GM23338 (cell line): ENCODE data around the gene GOLGA2. TPM values are rescaled to one million over a fixed set of nuclear protein-coding genes. Genes with fewer than 3 reads are reported as not detected.

Experiments
- ATAC-seq: fragments of 200-7000 bp; cut with Tn5 transposase; 3 replicates; pipeline ENCODE4 v1.9.1; 2020
- DNase-seq: peaks from one replicate; pipeline ENCODE4 v3.0.0-alpha.2; 2015; ENCODE audit warnings: low spot score
- H2AFZ ChIP-seq: fragments of 200-600 bp; sonication (generic); 2 replicates; pipeline ENCODE4 v1.8.0; 2016; ENCODE audit warnings: antibody characterized with exemption, mild to moderate bottlenecking, moderate library complexity
- H3F3A ChIP-seq: fragments of 200-600 bp; sonication (generic); replicated peaks from 2 replicates; pipeline ENCODE4 v1.8.0; 2017; ENCODE audit warnings: antibody characterized with exemption, mixed run types, low read depth
- H3K27ac ChIP-seq: fragments of 200-600 bp; sonication (generic); 2 replicates; pipeline ENCODE4 v1.6.1; 2016; ENCODE audit warnings: low read depth
- H3K27me3 ChIP-seq: fragments of 200-600 bp; sonication (generic); 2 replicates; pipeline ENCODE4 v1.8.0; 2016; ENCODE audit warnings: mild to moderate bottlenecking, mixed run types, moderate library complexity; ENCODE audit not compliant: insufficient read depth
- H3K36me3 ChIP-seq: fragments of 200-600 bp; sonication (generic); 2 replicates; pipeline ENCODE4 v1.8.0; 2016; ENCODE audit warnings: mild to moderate bottlenecking; ENCODE audit not compliant: insufficient read depth
- H3K4me1 ChIP-seq: fragments of 200-600 bp; sonication (generic); 2 replicates; pipeline ENCODE4 v1.8.0; 2016; ENCODE audit warnings: mild to moderate bottlenecking, moderate library complexity; ENCODE audit not compliant: insufficient read depth
- H3K4me2 ChIP-seq: fragments of 200-600 bp; sonication (generic); 2 replicates; pipeline ENCODE4 v1.7.1; 2017; ENCODE audit warnings: mixed run types
- H3K4me3 ChIP-seq: fragments of 200-600 bp; sonication (generic); 2 replicates; pipeline ENCODE4 v1.6.1; 2016; ENCODE audit warnings: mixed run types
- H3K79me2 ChIP-seq: fragments of 200-600 bp; sonication (generic); replicated peaks from 2 replicates; pipeline ENCODE4 v1.8.0; 2017; ENCODE audit warnings: mild to moderate bottlenecking; ENCODE audit not compliant: insufficient read depth
- H3K9me2 ChIP-seq: fragments of 200-600 bp; sonication (generic); 2 replicates; pipeline ENCODE4 v1.8.0; 2017; ENCODE audit not compliant: insufficient read depth
- H4K20me1 ChIP-seq: fragments of 200-600 bp; sonication (generic); replicated peaks from 2 replicates; pipeline ENCODE4 v1.8.0; 2017; ENCODE audit warnings: mild to moderate bottlenecking; ENCODE audit not compliant: insufficient read depth
- H3K27ac Mint-ChIP-seq: 2 replicates; pipeline ENCODE4 v1.8.0; 2020; ENCODE audit warnings: inconsistent platforms, mild to moderate bottlenecking, moderate library complexity, mixed read lengths
- H3K27me3 Mint-ChIP-seq: 3 replicates; pipeline ENCODE4 v1.8.0; 2022; ENCODE audit warnings: low read depth, mild to moderate bottlenecking, moderate library complexity, mixed read lengths, inconsistent platforms; ENCODE audit not compliant: insufficient read depth, poor library complexity
- H3K36me3 Mint-ChIP-seq: 3 replicates; pipeline ENCODE4 v1.8.0; 2021; ENCODE audit warnings: low read depth, mild to moderate bottlenecking, inconsistent platforms, moderate library complexity, mixed read lengths
- H3K4me1 Mint-ChIP-seq: 3 replicates; pipeline ENCODE4 v1.8.0; 2020; ENCODE audit warnings: mild to moderate bottlenecking, inconsistent platforms, mixed read lengths
- H3K4me3 Mint-ChIP-seq: 3 replicates; pipeline ENCODE4 v1.8.0; 2021; ENCODE audit warnings: moderate library complexity, mild to moderate bottlenecking, inconsistent platforms, mixed read lengths
- H3K9me3 Mint-ChIP-seq: 3 replicates; pipeline ENCODE4 v1.8.0; 2020; ENCODE audit warnings: moderate library complexity, mild to moderate bottlenecking, inconsistent platforms, mixed read lengths
- CREB1 ChIP-seq: fragments of 250-450 bp; sonication (Bioruptor Pico); IDR thresholded peaks from 2 replicates; pipeline ENCODE4 v1.5.0; 2020; ENCODE audit warnings: low read depth, mild to moderate bottlenecking, moderate library complexity
- EZH2 ChIP-seq: fragments of 200-600 bp; sonication (generic); IDR thresholded peaks from one replicate; pipeline ENCODE4 v1.8.0; 2017; ENCODE audit warnings: antibody characterized with exemption, mild to moderate bottlenecking, low read depth; ENCODE audit not compliant: unreplicated experiment
- JUNB ChIP-seq: IDR thresholded peaks from one replicate; pipeline ENCODE4 v1.6.1; 2016; ENCODE audit warnings: antibody characterized with exemption; ENCODE audit not compliant: unreplicated experiment
- NANOG ChIP-seq: IDR thresholded peaks from 2 replicates; pipeline ENCODE4 v1.6.1; 2016; ENCODE audit warnings: antibody characterized with exemption, borderline replicate concordance
- POLR2AphosphoS5 ChIP-seq: IDR thresholded peaks from 2 replicates; pipeline ENCODE4 v1.6.1; 2016; ENCODE audit warnings: antibody characterized with exemption, low read depth
- ZNF114 ChIP-seq: fragments of 250-450 bp; sonication (Bioruptor Pico); IDR thresholded peaks from 2 replicates; pipeline ENCODE4 v1.5.0; 2020; ENCODE audit warnings: mild to moderate bottlenecking, moderate library complexity
- microRNA counts: library from miRNA; unstranded; fragments of <30 nt; microRNA quantifications from one replicate; lab custom pipeline; 2017
- microRNA-seq: library from miRNA; unstranded; fragments of <30 nt; microRNA quantifications from one replicate; pipeline ENCODE4, GENCODE V29; 2017
- polyA plus RNA-seq: library from polyadenylated mRNA; unstranded; fragments of >200 nt; fragmentation: Nextera tagmentation; extraction: Ambion mirVana; gene quantifications from 2 replicates; pipeline ENCODE4 v1.2.1, GENCODE V29; 2016
- small RNA-seq: library from RNA; depleted of rRNA; stranded (forward); fragments of <200 nt; gene quantifications from one replicate; pipeline ENCODE3, GENCODE V24; 2014; ENCODE audit warnings: low replicate concordance
- total RNA-seq: library from RNA; depleted of rRNA; stranded (reverse); fragments of >200 nt; shearing (Covaris generic); gene quantifications from 2 replicates; pipeline ENCODE4 v1.2.3, GENCODE V29; 2014; rRNA removed
- TF ChIP-seq, protein P1 (sequence below): IDR thresholded peaks from one replicate; pipeline ENCODE4 v1.6.1; 2018; ENCODE audit warnings: antibody characterized with exemption; ENCODE audit not compliant: unreplicated experiment
- TF ChIP-seq, protein P2 (sequence below), 2 experiments: fragments of 200-600 bp in 1 of 2; sonication (generic) in 1 of 2; conservative IDR thresholded peaks; 2 replicates each; pipeline versions ENCODE4 v1.5.1 to v1.6.1; 2016 to 2017; ENCODE audit warnings: antibody characterized with exemption in 2 of 2, low read depth in 2 of 2, mild to moderate bottlenecking in 2 of 2, moderate library complexity in 1 of 2

GOLGA2 gene
- total and polyA plus RNA-seq, 2 experiments from 2014 or later, result 32.6 to 48.4 TPM

DNA sequence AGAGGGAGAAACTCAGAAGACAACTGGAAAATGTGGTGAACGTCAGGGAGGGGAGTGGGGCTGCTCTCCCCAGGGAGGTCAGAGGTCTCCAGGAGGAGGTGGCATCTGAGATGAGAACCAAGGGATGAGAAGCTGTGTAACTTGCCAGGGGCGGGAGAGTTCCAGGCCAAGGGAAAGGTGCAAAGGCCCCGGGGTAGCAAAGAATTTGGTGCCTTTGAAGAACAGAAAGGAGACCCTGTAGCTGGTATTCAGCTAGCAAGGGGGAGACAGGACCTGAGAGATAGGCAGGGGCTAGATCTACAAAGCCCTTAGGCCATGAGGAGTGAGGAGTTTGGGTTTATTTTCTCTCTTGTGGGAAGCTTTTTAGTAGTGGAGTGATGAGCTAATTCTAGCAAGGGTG is 69.3 kb downstream of the GOLGA2 start:
- H3K4me3 Mint-ChIP-seq, result no peak overlapping the region
- peaks cover 32% of the 10 kb centered on the region for H3K4me1 Mint-ChIP-seq
- peaks cover 17% of the 10 kb centered on the region for H3K27me3 Mint-ChIP-seq
- Histone ChIP-seq H4K20me1 (0 out of 2 replicates have a peak, but pooled peaks cover 3% of the 10 kb centered on the region), H3K27me3 (no peaks in the 10 kb centered on the region), H3K27ac (no peak overlapping the region), H3K79me2 (0 out of 2 replicates have a peak, but pooled peaks cover 4% of the 10 kb centered on the region), H2AFZ (no peak overlapping the region), H3K4me1 (peaks cover 9% of the 10 kb centered on the region; the same call in 1 of the 2 replicates), H3F3A (peaks cover 9% of the 10 kb centered on the region), H3K4me3 (no peak overlapping the region), H3K36me3 (no peaks in the 10 kb centered on the region), H3K4me2 (no peak overlapping the region), H3K9me2 (no peaks in the 10 kb centered on the region)
- no peak for DNase-seq
- H3K27ac Mint-ChIP-seq, result no peak overlapping the region
- ATAC-seq, result no peak
- H3K36me3 Mint-ChIP-seq, result no peaks in the 10 kb centered on the region; the same call in 2 of the 3 replicates
- H3K9me3 Mint-ChIP-seq, result no peaks in the 10 kb centered on the region; the same call in 2 of the 3 replicates
- TF ChIP-seq CREB1 (CRISPR knock-in tag) (no peak), NANOG (no peak), POLR2AphosphoS5 (no peak), EZH2 (no peak), ZNF114 (CRISPR knock-in tag) (no peak), JUNB (no peak)
- TF ChIP-seq, protein P1, sequence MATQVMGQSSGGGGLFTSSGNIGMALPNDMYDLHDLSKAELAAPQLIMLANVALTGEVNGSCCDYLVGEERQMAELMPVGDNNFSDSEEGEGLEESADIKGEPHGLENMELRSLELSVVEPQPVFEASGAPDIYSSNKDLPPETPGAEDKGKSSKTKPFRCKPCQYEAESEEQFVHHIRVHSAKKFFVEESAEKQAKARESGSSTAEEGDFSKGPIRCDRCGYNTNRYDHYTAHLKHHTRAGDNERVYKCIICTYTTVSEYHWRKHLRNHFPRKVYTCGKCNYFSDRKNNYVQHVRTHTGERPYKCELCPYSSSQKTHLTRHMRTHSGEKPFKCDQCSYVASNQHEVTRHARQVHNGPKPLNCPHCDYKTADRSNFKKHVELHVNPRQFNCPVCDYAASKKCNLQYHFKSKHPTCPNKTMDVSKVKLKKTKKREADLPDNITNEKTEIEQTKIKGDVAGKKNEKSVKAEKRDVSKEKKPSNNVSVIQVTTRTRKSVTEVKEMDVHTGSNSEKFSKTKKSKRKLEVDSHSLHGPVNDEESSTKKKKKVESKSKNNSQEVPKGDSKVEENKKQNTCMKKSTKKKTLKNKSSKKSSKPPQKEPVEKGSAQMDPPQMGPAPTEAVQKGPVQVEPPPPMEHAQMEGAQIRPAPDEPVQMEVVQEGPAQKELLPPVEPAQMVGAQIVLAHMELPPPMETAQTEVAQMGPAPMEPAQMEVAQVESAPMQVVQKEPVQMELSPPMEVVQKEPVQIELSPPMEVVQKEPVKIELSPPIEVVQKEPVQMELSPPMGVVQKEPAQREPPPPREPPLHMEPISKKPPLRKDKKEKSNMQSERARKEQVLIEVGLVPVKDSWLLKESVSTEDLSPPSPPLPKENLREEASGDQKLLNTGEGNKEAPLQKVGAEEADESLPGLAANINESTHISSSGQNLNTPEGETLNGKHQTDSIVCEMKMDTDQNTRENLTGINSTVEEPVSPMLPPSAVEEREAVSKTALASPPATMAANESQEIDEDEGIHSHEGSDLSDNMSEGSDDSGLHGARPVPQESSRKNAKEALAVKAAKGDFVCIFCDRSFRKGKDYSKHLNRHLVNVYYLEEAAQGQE, result no peak
- TF ChIP-seq, protein P2, sequence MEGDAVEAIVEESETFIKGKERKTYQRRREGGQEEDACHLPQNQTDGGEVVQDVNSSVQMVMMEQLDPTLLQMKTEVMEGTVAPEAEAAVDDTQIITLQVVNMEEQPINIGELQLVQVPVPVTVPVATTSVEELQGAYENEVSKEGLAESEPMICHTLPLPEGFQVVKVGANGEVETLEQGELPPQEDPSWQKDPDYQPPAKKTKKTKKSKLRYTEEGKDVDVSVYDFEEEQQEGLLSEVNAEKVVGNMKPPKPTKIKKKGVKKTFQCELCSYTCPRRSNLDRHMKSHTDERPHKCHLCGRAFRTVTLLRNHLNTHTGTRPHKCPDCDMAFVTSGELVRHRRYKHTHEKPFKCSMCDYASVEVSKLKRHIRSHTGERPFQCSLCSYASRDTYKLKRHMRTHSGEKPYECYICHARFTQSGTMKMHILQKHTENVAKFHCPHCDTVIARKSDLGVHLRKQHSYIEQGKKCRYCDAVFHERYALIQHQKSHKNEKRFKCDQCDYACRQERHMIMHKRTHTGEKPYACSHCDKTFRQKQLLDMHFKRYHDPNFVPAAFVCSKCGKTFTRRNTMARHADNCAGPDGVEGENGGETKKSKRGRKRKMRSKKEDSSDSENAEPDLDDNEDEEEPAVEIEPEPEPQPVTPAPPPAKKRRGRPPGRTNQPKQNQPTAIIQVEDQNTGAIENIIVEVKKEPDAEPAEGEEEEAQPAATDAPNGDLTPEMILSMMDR (conservative IDR thresholded peaks at IDR 0.05; ENCODE audit: low read depth in 2 of 2), result no peak

MicroRNA genes within 50 kb of the gene (microRNA counts, 767-probe panel; counts per million panel counts)
- microRNA hsa-miR-199b-5p (lab: Ali Mortazavi, UCI) (not detected), microRNA hsa-miR-3154 (lab: Ali Mortazavi, UCI) (not detected)

Small RNAs within 50 kb of the gene (microRNA-seq; reads per million reads assigned to microRNA genes)
- gene MIR199B (3.8 reads per million, percentile 15 among the genes with 10 or more reads in this experiment), gene MIR3154 (not detected)

Small RNAs within 50 kb of the gene (small RNA-seq; reads per million reads assigned to genes)
- gene MIR199B (0.37 reads per million, percentile 22 among the genes with 10 or more reads in this experiment), gene MIR3154 (not detected)

Other genes with a start within 250 kb of the GOLGA2 start
- gene NAIF1, start 208.7 kb downstream of the GOLGA2 start, total RNA-seq, result 5.5 and 6.7 TPM in 2 replicates
- gene NAIF1, start 208.7 kb downstream of the GOLGA2 start, polyA plus RNA-seq, result 4.0 and 4.9 TPM in 2 replicates
- 21.2 and 27.0 TPM in 2 replicates for gene SLC25A25, start 207.8 kb downstream of the GOLGA2 start, total RNA-seq
- gene SLC25A25, start 207.8 kb downstream of the GOLGA2 start, polyA plus RNA-seq, result 6.1 and 7.1 TPM in 2 replicates
- gene PTGES2, start 148.3 kb downstream of the GOLGA2 start, total RNA-seq, result 108 and 124 TPM in 2 replicates
- 56.3 and 59.7 TPM in 2 replicates for gene PTGES2, start 148.3 kb downstream of the GOLGA2 start, polyA plus RNA-seq
- 0.27 TPM in 1 of 2 replicates, not detected in the other for gene LCN2, start 126.6 kb downstream of the GOLGA2 start, total RNA-seq
- 2.0 and 2.7 TPM in 2 replicates for gene LCN2, start 126.6 kb downstream of the GOLGA2 start, polyA plus RNA-seq
- gene BBLN, start 115.7 kb downstream of the GOLGA2 start, total RNA-seq, result 246 and 276 TPM in 2 replicates
- 171 and 177 TPM in 2 replicates for gene BBLN, start 115.7 kb downstream of the GOLGA2 start, polyA plus RNA-seq
- 48.2 and 61.4 TPM in 2 replicates for gene CIZ1, start 84.4 kb downstream of the GOLGA2 start, total RNA-seq
- gene CIZ1, start 84.4 kb downstream of the GOLGA2 start, polyA plus RNA-seq, result 49.6 and 49.7 TPM in 2 replicates
- gene DNM1, start 72.6 kb downstream of the GOLGA2 start, total RNA-seq, result 42.0 and 43.2 TPM in 2 replicates
- 24.0 and 36.0 TPM in 2 replicates for gene DNM1, start 72.6 kb downstream of the GOLGA2 start, polyA plus RNA-seq
- gene SWI5, start 269 bp upstream of the GOLGA2 start, total RNA-seq, result 26.6 and 31.8 TPM in 2 replicates
- 35.7 and 42.5 TPM in 2 replicates for gene SWI5, start 269 bp upstream of the GOLGA2 start, polyA plus RNA-seq
- gene TRUB2, start 46.4 kb upstream of the GOLGA2 start, total RNA-seq, result 12.0 and 15.4 TPM in 2 replicates
- 29.4 and 31.4 TPM in 2 replicates for gene TRUB2, start 46.4 kb upstream of the GOLGA2 start, polyA plus RNA-seq
- 29.2 and 35.3 TPM in 2 replicates for gene COQ4, start 46.8 kb upstream of the GOLGA2 start, total RNA-seq
- gene COQ4, start 46.8 kb upstream of the GOLGA2 start, polyA plus RNA-seq, result 34.5 and 37.0 TPM in 2 replicates
- 21.4 and 25.3 TPM in 2 replicates for gene SLC27A4, start 64.5 kb upstream of the GOLGA2 start, total RNA-seq
- gene SLC27A4, start 64.5 kb upstream of the GOLGA2 start, polyA plus RNA-seq, result 7.9 and 9.9 TPM in 2 replicates
- 45.3 and 47.8 TPM in 2 replicates for gene URM1, start 95.4 kb upstream of the GOLGA2 start, total RNA-seq
- gene URM1, start 95.4 kb upstream of the GOLGA2 start, polyA plus RNA-seq, result 27.9 and 28.6 TPM in 2 replicates
- 5.6 and 7.9 TPM in 2 replicates for gene CERCAM, start 144.8 kb upstream of the GOLGA2 start, total RNA-seq
- 2.7 TPM in 2 replicates for gene CERCAM, start 144.8 kb upstream of the GOLGA2 start, polyA plus RNA-seq
- 23.5 and 26.9 TPM in 2 replicates for gene ODF2, start 180.0 kb upstream of the GOLGA2 start, total RNA-seq
- gene ODF2, start 180.0 kb upstream of the GOLGA2 start, polyA plus RNA-seq, result 13.2 and 17.5 TPM in 2 replicates
- 19.6 and 22.1 TPM in 2 replicates for gene GLE1, start 228.7 kb upstream of the GOLGA2 start, total RNA-seq
- 7.3 and 7.4 TPM in 2 replicates for gene GLE1, start 228.7 kb upstream of the GOLGA2 start, polyA plus RNA-seq